IMR-90 (cell line): ENCODE measurements around the gene BMPER. TPM values are rescaled to one million over a fixed set of nuclear protein-coding genes. Genes with fewer than 3 reads are reported as not detected.

Experiments
- ATAC-seq: fragments of 200-7000 bp; cut with Tn5 transposase; 2 replicates; pipeline ENCODE4 v1.9.1; 2020; ENCODE audit warnings: low read depth, mild to moderate bottlenecking, moderate library complexity
- BruUV-seq: library from RNA; stranded (reverse); fragments of 400-500 nt; replicated peaks from 2 replicates; lab custom pipeline; 2021; lab: Mats Ljungman, UMichigan
- CTCF ChIA-PET: fragments of 300-600 bp; formaldehyde crosslinking; extraction: SDS; loops from one replicate; lab custom pipeline; 2021; ENCODE audit warnings: antibody characterized with exemption; lab: Yijun Ruan, JAX
- POLR2A ChIA-PET: fragments of 300-600 bp; sonication (Branson Sonifier 250); formaldehyde crosslinking; loops from one replicate; lab custom pipeline; 2022; ENCODE audit warnings: antibody characterized with exemption; ENCODE audit not compliant: unreplicated experiment; lab: Charles Lee
- DNase-seq: peaks from one replicate; pipeline ENCODE4 v3.0.0; 2013
- H2AFZ ChIP-seq: replicated peaks from 2 replicates; pipeline ENCODE3; 2013; ENCODE audit warnings: low read length, mild to moderate bottlenecking; ENCODE audit not compliant: poor library complexity
- H2AK5ac ChIP-seq: 2 replicates; pipeline ENCODE4 v1.6.1; 2013; ENCODE audit warnings: low read depth, low read length, inconsistent platforms
- H2AK9ac ChIP-seq: replicated peaks from 2 replicates; pipeline ENCODE3; 2013; ENCODE audit warnings: mild to moderate bottlenecking, low read depth, low read length, moderate library complexity; ENCODE audit not compliant: poor library complexity
- H2BK120ac ChIP-seq: 2 replicates; pipeline ENCODE4 v1.6.1; 2013; ENCODE audit warnings: low read depth, low read length, inconsistent platforms
- H2BK15ac ChIP-seq: 3 replicates; pipeline ENCODE4 v1.6.1; 2013; ENCODE audit warnings: low read depth, low read length, inconsistent platforms
- H2BK20ac ChIP-seq: 2 replicates; pipeline ENCODE4 v1.6.1; 2013; ENCODE audit warnings: low read depth, mild to moderate bottlenecking, inconsistent platforms, low read length, moderate library complexity
- H2BK5ac ChIP-seq: 2 replicates; pipeline ENCODE4 v1.6.1; 2013; ENCODE audit warnings: mild to moderate bottlenecking, low read depth, low read length, inconsistent platforms; ENCODE audit not compliant: poor library complexity, severe bottlenecking
- H3K14ac ChIP-seq: replicated peaks from 2 replicates; pipeline ENCODE4 v1.6.1; 2013; ENCODE audit warnings: low read depth, low read length, inconsistent platforms
- H3K18ac ChIP-seq: 2 replicates; pipeline ENCODE4 v1.6.1; 2013; ENCODE audit warnings: low read depth, low read length, control low read depth
- H3K23ac ChIP-seq: 2 replicates; pipeline ENCODE4 v1.6.1; 2013; ENCODE audit warnings: low read depth, low read length, inconsistent platforms
- H3K27ac ChIP-seq: 2 replicates; pipeline ENCODE4 v1.5.1; 2013; ENCODE audit warnings: mild to moderate bottlenecking, control low read depth, low read length; ENCODE audit not compliant: insufficient read depth
- H3K27me3 ChIP-seq: 2 replicates; pipeline ENCODE4 v1.6.1; 2013; ENCODE audit warnings: low read length; ENCODE audit not compliant: control insufficient read depth, insufficient read depth
- H3K36me3 ChIP-seq: 2 replicates; pipeline ENCODE4 v1.6.1; 2013; ENCODE audit warnings: low read length, mixed read lengths; ENCODE audit not compliant: control insufficient read depth, insufficient read depth
- H3K4ac ChIP-seq: 2 replicates; pipeline ENCODE4 v1.6.1; 2013; ENCODE audit warnings: low read depth, low read length, inconsistent platforms
- H3K4me1 ChIP-seq: 2 replicates; pipeline ENCODE4 v1.6.1; 2013; ENCODE audit warnings: low read length, mixed read lengths; ENCODE audit not compliant: control insufficient read depth, insufficient read depth
- H3K4me2 ChIP-seq: 2 replicates; pipeline ENCODE4 v1.6.1; 2013; ENCODE audit warnings: low read depth, mild to moderate bottlenecking, control low read depth, low read length, moderate library complexity
- H3K4me3 ChIP-seq: 2 replicates; pipeline ENCODE4 v1.5.1; 2013; ENCODE audit warnings: low read depth, mild to moderate bottlenecking, control low read depth, low read length, moderate library complexity; ENCODE audit not compliant: insufficient read depth
- H3K56ac ChIP-seq: 2 replicates; pipeline ENCODE4 v1.6.1; 2013; ENCODE audit warnings: low read length, inconsistent platforms; ENCODE audit not compliant: insufficient read depth; ENCODE audit errors: extremely low read depth
- H3K79me1 ChIP-seq, 2 experiments: 2 replicates each; pipeline ENCODE4 v1.6.1; 2013; ENCODE audit warnings: low read length in 2 of 2, inconsistent platforms in 1 of 2, low read depth in 1 of 2
- H3K9ac ChIP-seq: 2 replicates; pipeline ENCODE4 v1.6.1; 2013; ENCODE audit warnings: low read depth, low read length, control low read depth
- H3K9me1 ChIP-seq: 2 replicates; pipeline ENCODE4 v1.6.1; 2013; ENCODE audit warnings: low read length, inconsistent platforms; ENCODE audit not compliant: insufficient read depth
- H3K9me3 ChIP-seq: 2 replicates; pipeline ENCODE4 v1.6.1; 2013; ENCODE audit warnings: low read length; ENCODE audit not compliant: control insufficient read depth, insufficient read depth
- H4K20me1 ChIP-seq: 2 replicates; pipeline ENCODE4 v1.6.1; 2013; ENCODE audit warnings: low read length, inconsistent platforms; ENCODE audit not compliant: insufficient read depth
- H4K5ac ChIP-seq: 2 replicates; pipeline ENCODE4 v1.6.1; 2013; ENCODE audit warnings: mild to moderate bottlenecking, low read depth, low read length, control low read depth
- H4K8ac ChIP-seq, 2 experiments: 2 replicates each; pipeline ENCODE4 v1.6.1; 2013; ENCODE audit warnings: low read depth in 2 of 2, low read length in 2 of 2, control low read depth in 1 of 2, inconsistent platforms in 1 of 2
- H4K91ac ChIP-seq: 2 replicates; pipeline ENCODE4 v1.6.1; 2013; ENCODE audit warnings: low read depth, low read length, inconsistent platforms; ENCODE audit not compliant: insufficient read depth
- BHLHE40 ChIP-seq: fragments of 150-350 bp; IDR thresholded peaks from 2 replicates; pipeline ENCODE4 v1.6.1; 2016; ENCODE audit warnings: mild to moderate bottlenecking, low read depth, low read length
- CHD1 ChIP-seq: IDR thresholded peaks from 2 replicates; pipeline ENCODE4 v1.6.1; 2012; ENCODE audit warnings: low read depth, low read length, improper control_type of control experiment
- FOS ChIP-seq: fragments of 150-350 bp; IDR thresholded peaks from 2 replicates; pipeline ENCODE4 v1.6.1; 2016; ENCODE audit warnings: low read depth, low read length
- MAFK ChIP-seq: IDR thresholded peaks from 2 replicates; pipeline ENCODE4 v1.6.1; 2012; ENCODE audit warnings: low read depth, low read length, improper control_type of control experiment
- MAZ ChIP-seq: IDR thresholded peaks from 2 replicates; pipeline ENCODE4 v1.6.1; 2012; ENCODE audit warnings: low read depth, mild to moderate bottlenecking, low read length, improper control_type of control experiment, moderate library complexity, borderline replicate concordance
- MXI1 ChIP-seq: IDR thresholded peaks from 2 replicates; pipeline ENCODE4 v1.6.1; 2012; ENCODE audit warnings: low read depth, mild to moderate bottlenecking, low read length, moderate library complexity, borderline replicate concordance
- NFE2L2 ChIP-seq: fragments of 150-350 bp; IDR thresholded peaks from 2 replicates; pipeline ENCODE4 v1.6.1; 2016; ENCODE audit warnings: low read depth, mild to moderate bottlenecking, low read length
- POLR2A ChIP-seq: IDR thresholded peaks from 2 replicates; pipeline ENCODE4 v1.6.1; 2012; ENCODE audit warnings: mild to moderate bottlenecking, low read depth, low read length
- RAD21 ChIP-seq: IDR thresholded peaks from 2 replicates; pipeline ENCODE4 v1.6.1; 2012; ENCODE audit warnings: low read length, improper control_type of control experiment
- RCOR1 ChIP-seq: IDR thresholded peaks from 2 replicates; pipeline ENCODE4 v1.6.1; 2012; ENCODE audit warnings: mild to moderate bottlenecking, low read length, improper control_type of control experiment; ENCODE audit not compliant: insufficient replicate concordance
- SMC3 ChIP-seq: fragments of 150-350 bp; IDR thresholded peaks from 2 replicates; pipeline ENCODE4 v1.6.1; 2016; ENCODE audit warnings: low read depth, mild to moderate bottlenecking, antibody characterized with exemption, low read length, moderate library complexity
- WGBS, 2 experiments: methylation state at CpG; one replicate each; pipeline versions ENCODE4 v1.1.5 to v1.1.7; 2013; ENCODE audit warnings: missing lambda C conversion rate in 2 of 2; ENCODE audit not compliant: insufficient read length in 1 of 2; ENCODE audit errors: extremely low coverage in 2 of 2; 5-methylcytosine and 5-hydroxymethylcytosine counted together
- dilution Hi-C: fragments of 300-500 bp; cut with HindIII; formaldehyde crosslinking; loops from one replicate; pipeline ENCODE4 v1.14.3; 2018; ENCODE audit warnings: low sequenced_read_pairs; ENCODE audit not compliant: unreplicated experiment
- in situ Hi-C: fragments of 300-500 bp; cut with MboI; formaldehyde crosslinking; loops from 3 replicates; pipeline ENCODE4 v1.14.3; 2019; ENCODE audit warnings: low sequenced_read_pairs, inconsistent platforms, mixed read lengths
- intact Hi-C: fragments of 100-400 bp; cut with micrococcal nuclease; formaldehyde crosslinking; loops from 2 replicates; pipeline ENCODE4 v1.10.0; 2022
- polyA plus RNA-seq, 3 experiments: library from polyadenylated mRNA; depleted of rRNA; stranded (reverse); fragments of >200 nt; gene quantifications; 2 replicates each; pipeline ENCODE4 v1.2.3, GENCODE V29; 2012; ENCODE audit warnings: low replicate concordance in 1 of 3
- total RNA-seq: library from RNA; depleted of rRNA; stranded (reverse); fragments of >200 nt; gene quantifications from 2 replicates; pipeline ENCODE4 v1.2.3, GENCODE V29; 2012
- TF ChIP-seq, protein P1 (sequence below): fragments of 150-350 bp; IDR thresholded peaks from 2 replicates; pipeline ENCODE4 v1.6.1; 2016; ENCODE audit warnings: low read depth, mild to moderate bottlenecking, low read length, moderate library complexity, borderline replicate concordance
- TF ChIP-seq, protein P2 (sequence below): conservative IDR thresholded peaks from 2 replicates; pipeline ENCODE4 v1.5.1; 2012; ENCODE audit warnings: mild to moderate bottlenecking, low read depth, low read length, improper control_type of control experiment

Gene BMPER
- total and polyA plus RNA-seq, 2 of the 4 experiments (the other 2 are of a cell fraction): 6.2 to 7.9 TPM

DNA sequence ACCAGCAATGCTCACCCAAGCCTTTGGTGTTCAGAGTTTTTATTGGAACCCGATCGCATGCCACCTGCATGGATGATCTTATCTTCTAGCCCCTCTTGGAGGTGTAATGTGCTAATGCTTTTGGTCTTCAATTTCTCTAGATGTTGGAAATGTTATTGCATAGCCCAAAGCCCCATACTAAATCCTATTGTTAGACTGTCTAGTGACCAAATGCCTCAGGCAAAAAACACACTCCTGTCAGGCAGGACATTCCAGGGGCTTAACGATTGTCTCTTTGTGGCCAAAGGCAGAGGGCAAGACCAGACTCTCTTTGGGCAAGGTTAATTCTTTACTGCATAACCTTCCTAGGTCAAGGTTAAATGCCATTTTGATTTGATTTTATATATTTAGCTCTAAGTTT is 187.9 kb downstream of the BMPER start:
- H2AK5ac ChIP-seq: no peak overlapping the region
- ChIA-PET POLR2A (no interaction called here), CTCF (interaction anchor here (0.8 kb wide), 1 partner anchor 73 kb away, joined by 3 read pairs; no protein-coding TSS in a partner anchor)
- H3K27me3 ChIP-seq: no peaks in the 10 kb centered on the region
- H3K56ac ChIP-seq: no peak overlapping the region
- 0 out of 4 replicates have a peak, but pooled peaks cover 4% of the 10 kb centered on the region in 2 experiments for H3K79me1 ChIP-seq
- no peaks in the 10 kb centered on the region for H4K20me1 ChIP-seq
- WGBS, 2 experiments: no CpG with 5 or more reads among the region's 3 CpGs
- intact Hi-C loops (loop anchor here (10.0 kb wide), 1 partner anchor 942 kb away; the partner anchor contains the start of gene DPY19L1), in situ Hi-C loops (no loop called here), dilution Hi-C loops (no loop called here)
- no peak overlapping the region for H2AK9ac ChIP-seq
- H3K9me3 ChIP-seq: no peaks in the 10 kb centered on the region
- ATAC-seq (no peak), DNase-seq (no peak)
- no peak overlapping the region for H2BK20ac ChIP-seq
- H4K91ac ChIP-seq: no peak overlapping the region
- BruUV-seq: no TSS peak
- no peak overlapping the region for H3K27ac ChIP-seq
- H3K4me3 ChIP-seq: no peak overlapping the region
- no peak overlapping the region for H3K23ac ChIP-seq
- no peak overlapping the region for H3K4me2 ChIP-seq
- H2BK120ac ChIP-seq: no peak overlapping the region
- H3K14ac ChIP-seq: no peak overlapping the region
- H2AFZ ChIP-seq: no peak overlapping the region
- no peak overlapping the region for H3K9ac ChIP-seq
- H3K36me3 ChIP-seq: no peaks in the 10 kb centered on the region
- peaks cover 6% of the 10 kb centered on the region; the same call in 1 of the 2 replicates for H3K9me1 ChIP-seq
- peaks cover 8% of the 10 kb centered on the region for H3K4me1 ChIP-seq
- H2BK15ac ChIP-seq: no peak overlapping the region
- no peak overlapping the region for H3K4ac ChIP-seq
- no peak overlapping the region for H3K18ac ChIP-seq
- H2BK5ac ChIP-seq: no peak overlapping the region
- H4K8ac ChIP-seq: no peak overlapping the region
- H4K5ac ChIP-seq: no peak overlapping the region
- TF ChIP-seq MAZ: no peak
- TF ChIP-seq NFE2L2: no peak
- TF ChIP-seq BHLHE40: no peak
- no peak for TF ChIP-seq POLR2A
- no peak for TF ChIP-seq RCOR1
- no peak for TF ChIP-seq FOS
- TF ChIP-seq, protein P1, sequence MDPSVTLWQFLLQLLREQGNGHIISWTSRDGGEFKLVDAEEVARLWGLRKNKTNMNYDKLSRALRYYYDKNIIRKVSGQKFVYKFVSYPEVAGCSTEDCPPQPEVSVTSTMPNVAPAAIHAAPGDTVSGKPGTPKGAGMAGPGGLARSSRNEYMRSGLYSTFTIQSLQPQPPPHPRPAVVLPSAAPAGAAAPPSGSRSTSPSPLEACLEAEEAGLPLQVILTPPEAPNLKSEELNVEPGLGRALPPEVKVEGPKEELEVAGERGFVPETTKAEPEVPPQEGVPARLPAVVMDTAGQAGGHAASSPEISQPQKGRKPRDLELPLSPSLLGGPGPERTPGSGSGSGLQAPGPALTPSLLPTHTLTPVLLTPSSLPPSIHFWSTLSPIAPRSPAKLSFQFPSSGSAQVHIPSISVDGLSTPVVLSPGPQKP: no peak
- no peak for TF ChIP-seq CHD1
- no peak for TF ChIP-seq RAD21
- TF ChIP-seq, protein P2, sequence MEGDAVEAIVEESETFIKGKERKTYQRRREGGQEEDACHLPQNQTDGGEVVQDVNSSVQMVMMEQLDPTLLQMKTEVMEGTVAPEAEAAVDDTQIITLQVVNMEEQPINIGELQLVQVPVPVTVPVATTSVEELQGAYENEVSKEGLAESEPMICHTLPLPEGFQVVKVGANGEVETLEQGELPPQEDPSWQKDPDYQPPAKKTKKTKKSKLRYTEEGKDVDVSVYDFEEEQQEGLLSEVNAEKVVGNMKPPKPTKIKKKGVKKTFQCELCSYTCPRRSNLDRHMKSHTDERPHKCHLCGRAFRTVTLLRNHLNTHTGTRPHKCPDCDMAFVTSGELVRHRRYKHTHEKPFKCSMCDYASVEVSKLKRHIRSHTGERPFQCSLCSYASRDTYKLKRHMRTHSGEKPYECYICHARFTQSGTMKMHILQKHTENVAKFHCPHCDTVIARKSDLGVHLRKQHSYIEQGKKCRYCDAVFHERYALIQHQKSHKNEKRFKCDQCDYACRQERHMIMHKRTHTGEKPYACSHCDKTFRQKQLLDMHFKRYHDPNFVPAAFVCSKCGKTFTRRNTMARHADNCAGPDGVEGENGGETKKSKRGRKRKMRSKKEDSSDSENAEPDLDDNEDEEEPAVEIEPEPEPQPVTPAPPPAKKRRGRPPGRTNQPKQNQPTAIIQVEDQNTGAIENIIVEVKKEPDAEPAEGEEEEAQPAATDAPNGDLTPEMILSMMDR: no peak
- TF ChIP-seq MXI1: no peak
- TF ChIP-seq SMC3: no peak
- TF ChIP-seq MAFK: no peak
